HepG2 (cell line): ENCODE data around the gene MARF1. TPM values are rescaled to one million over a fixed set of nuclear protein-coding genes. Genes with fewer than 3 reads are reported as not detected.

Experiments used
- AHR ChIP-seq: IDR thresholded peaks from 2 replicates; pipeline ENCODE4 v1.6.1; 2018; ENCODE audit warnings: missing genetic modification reagents, missing compliant biosample characterization
- ARID2 ChIP-seq: sonication (generic); formaldehyde crosslinking; IDR thresholded peaks from 2 replicates; pipeline ENCODE4 v1.8.1; 2022; ENCODE audit warnings: mild to moderate bottlenecking, missing genetic modification reagents, borderline replicate concordance
- CREB1 ChIP-seq, 2 experiments: fragments of 450-650 bp in 1 of 2; IDR thresholded peaks; 2 replicates each; pipeline ENCODE4 v1.6.1; 2016 to 2017; ENCODE audit warnings: control low read depth in 1 of 2, mild to moderate bottlenecking in 1 of 2, missing compliant biosample characterization in 1 of 2, missing genetic modification characterization in 1 of 2
- IRF9 ChIP-seq: sonication (generic); formaldehyde crosslinking; IDR thresholded peaks from 2 replicates; pipeline ENCODE4 v1.8.0; 2022; ENCODE audit warnings: missing genetic modification reagents, mild to moderate bottlenecking, borderline replicate concordance
- MEF2D ChIP-seq: sonication (generic); formaldehyde crosslinking; IDR thresholded peaks from 2 replicates; pipeline ENCODE4 v1.5.1; 2020; ENCODE audit warnings: mild to moderate bottlenecking, missing genetic modification reagents
- NPAS2 ChIP-seq: sonication (generic); formaldehyde crosslinking; IDR thresholded peaks from 2 replicates; pipeline ENCODE4 v1.8.0; 2022; ENCODE audit warnings: mild to moderate bottlenecking, missing genetic modification reagents, borderline replicate concordance
- NR1H2 ChIP-seq: sonication (generic); formaldehyde crosslinking; IDR thresholded peaks from 2 replicates; pipeline ENCODE4 v1.8.1; 2022; ENCODE audit warnings: low read depth, missing genetic modification reagents, borderline replicate concordance
- POLR2AphosphoS5 ChIP-seq: IDR thresholded peaks from 2 replicates; pipeline ENCODE4 v1.6.1; 2012; ENCODE audit warnings: low read depth, low read length
- RBM39 ChIP-seq: fragments of 200-400 bp; formaldehyde crosslinking; IDR thresholded peaks from one replicate; pipeline ENCODE4 v1.6.1; 2018; ENCODE audit warnings: antibody characterized with exemption, mild to moderate bottlenecking, low read depth, low read length; ENCODE audit not compliant: poor library complexity, severe bottlenecking
- REST ChIP-seq, 2 experiments: IDR thresholded peaks; 2 replicates each; pipeline ENCODE4 v1.6.1; 2011 to 2012; ENCODE audit warnings: low read length in 2 of 2, borderline replicate concordance in 1 of 2, low read depth in 1 of 2, mild to moderate bottlenecking in 1 of 2, moderate library complexity in 1 of 2
- TGIF2 ChIP-seq: IDR thresholded peaks from 2 replicates; pipeline ENCODE4 v1.6.1; 2016; ENCODE audit warnings: control low read depth, missing compliant biosample characterization
- ZNF12 ChIP-seq: sonication (generic); formaldehyde crosslinking; IDR thresholded peaks from 2 replicates; pipeline ENCODE4 v1.5.0; 2020; ENCODE audit warnings: missing genetic modification reagents
- ZNF281 ChIP-seq: sonication (generic); formaldehyde crosslinking; IDR thresholded peaks from 2 replicates; pipeline ENCODE4 v1.4.0; 2020; ENCODE audit warnings: missing genetic modification reagents, borderline replicate concordance
- ZNF614 ChIP-seq: IDR thresholded peaks from 2 replicates; pipeline ENCODE4 v1.6.1; 2018; ENCODE audit warnings: missing biosample characterization, missing genetic modification reagents, inconsistent platforms, borderline replicate concordance
- ZNF616 ChIP-seq: sonication (generic); formaldehyde crosslinking; IDR thresholded peaks from 2 replicates; pipeline ENCODE4 v1.5.0; 2020; ENCODE audit warnings: low read depth, mild to moderate bottlenecking, missing genetic modification reagents
- ZNF660 ChIP-seq: sonication (generic); formaldehyde crosslinking; IDR thresholded peaks from 2 replicates; pipeline ENCODE4 v1.5.1; 2020; ENCODE audit warnings: mild to moderate bottlenecking, low read depth, missing genetic modification reagents, borderline replicate concordance
- ZNF83 ChIP-seq: sonication (generic); formaldehyde crosslinking; IDR thresholded peaks from 2 replicates; pipeline ENCODE4 v1.4.0; 2020; ENCODE audit warnings: missing genetic modification reagents, mild to moderate bottlenecking, borderline replicate concordance
- polyA plus RNA-seq, 8 experiments: library from polyadenylated mRNA; depleted of rRNA in 3 of 8; stranded (reverse) in 7 of 8; unstranded in 1 of 8; fragments of >200 nt; fragmentation: Illumina TruSeq in 4 of 8; extraction: Trizol in 4 of 8; gene quantifications; 2 replicates each; pipeline versions ENCODE4 v1.2.1 to v1.2.3, GENCODE V29; 2011 to 2016; ENCODE audit warnings: low read depth in 4 of 8, missing spikeins in 1 of 8, mixed read lengths in 1 of 8; ENCODE audit not compliant: insufficient read depth in 1 of 8
- total RNA-seq, 5 experiments: library from RNA; depleted of rRNA; stranded (reverse); fragments of >200 nt; fragmentation: Illumina TruSeq; extraction: Trizol; gene quantifications; 2 replicates each; pipeline ENCODE4 v1.2.3, GENCODE V29; 2016; ENCODE audit warnings: low read depth in 1 of 5
- TF ChIP-seq, protein P1 (sequence below): IDR thresholded peaks from 2 replicates; pipeline ENCODE4 v1.6.1; 2016; ENCODE audit warnings: mild to moderate bottlenecking

MARF1 gene
- total and polyA plus RNA-seq, 2 of the 13 experiments (the other 11 are each of a cell fraction or from before 2014, with no cell fraction given), result 8.7 to 20.7 TPM

DNA sequence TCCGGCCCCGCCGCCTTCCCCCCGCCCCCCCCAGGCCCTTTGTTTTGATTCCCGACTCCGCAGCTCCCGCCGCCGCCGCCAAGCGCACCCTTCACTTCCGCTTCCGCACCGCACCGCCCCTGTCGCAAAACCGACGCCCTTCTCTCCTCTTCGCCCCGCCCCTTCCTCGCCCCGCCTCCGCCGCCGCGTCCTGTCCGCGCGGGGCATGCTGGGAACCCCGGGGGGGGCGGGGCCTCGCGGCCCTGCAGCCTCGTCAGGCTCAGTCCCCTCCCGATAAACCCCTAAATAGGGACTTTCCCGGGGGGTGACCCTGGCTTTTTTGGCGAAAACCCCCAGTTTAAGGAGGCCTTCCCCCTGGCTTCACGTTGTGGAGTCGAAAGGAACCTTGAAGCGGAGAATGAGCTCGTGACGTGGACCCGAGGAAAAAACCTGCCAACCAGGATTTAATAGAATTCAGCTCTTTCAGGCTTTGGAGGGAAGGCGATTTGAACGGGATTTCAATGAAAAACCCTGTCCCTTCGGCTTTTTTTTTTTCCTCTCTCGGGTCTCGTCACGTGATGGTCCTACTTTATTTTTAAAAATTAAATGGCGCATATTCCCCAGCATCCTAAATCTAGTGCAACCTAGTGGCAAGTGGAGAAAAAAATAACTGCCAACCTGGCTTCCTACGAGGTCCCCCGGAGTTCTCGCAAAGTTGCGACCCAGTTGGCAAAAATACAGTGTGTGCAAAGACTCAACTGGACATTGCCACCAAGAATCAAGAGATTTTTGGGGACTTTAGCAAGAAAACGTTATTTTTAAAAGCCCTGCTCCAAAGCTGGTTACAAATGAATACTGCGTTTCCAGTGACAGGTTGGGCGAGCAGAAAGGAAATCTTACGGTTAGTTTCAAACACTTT, at the start of gene MARF1 (continued):
- TF ChIP-seq ZNF12 (CRISPR knock-in tag), result peak; percentile 33; the same call in 1 of the 2 replicates
- 0 out of 2 replicates have a peak, but pooled peaks have one; percentile 8 for TF ChIP-seq ZNF614 (CRISPR knock-in tag)
- TF ChIP-seq IRF9, result peak; percentile 10; the same call in 1 of the 2 replicates
- 0 out of 2 replicates have a peak, but pooled peaks have one; percentile 34 for TF ChIP-seq ZNF83 (CRISPR knock-in tag)
- TF ChIP-seq, protein P1, sequence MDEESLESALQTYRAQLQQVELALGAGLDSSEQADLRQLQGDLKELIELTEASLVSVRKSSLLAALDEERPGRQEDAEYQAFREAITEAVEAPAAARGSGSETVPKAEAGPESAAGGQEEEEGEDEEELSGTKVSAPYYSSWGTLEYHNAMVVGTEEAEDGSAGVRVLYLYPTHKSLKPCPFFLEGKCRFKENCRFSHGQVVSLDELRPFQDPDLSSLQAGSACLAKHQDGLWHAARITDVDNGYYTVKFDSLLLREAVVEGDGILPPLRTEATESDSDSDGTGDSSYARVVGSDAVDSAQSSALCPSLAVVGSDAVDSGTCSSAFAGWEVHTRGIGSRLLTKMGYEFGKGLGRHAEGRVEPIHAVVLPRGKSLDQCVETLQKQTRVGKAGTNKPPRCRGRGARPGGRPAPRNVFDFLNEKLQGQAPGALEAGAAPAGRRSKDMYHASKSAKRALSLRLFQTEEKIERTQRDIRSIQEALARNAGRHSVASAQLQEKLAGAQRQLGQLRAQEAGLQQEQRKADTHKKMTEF (CRISPR knock-in tag), result peak; percentile 86
- TF ChIP-seq NR1H2, result no peak
- TF ChIP-seq AHR (CRISPR knock-in tag), result 0 out of 2 replicates have a peak, but pooled peaks have one; percentile 3
- TF ChIP-seq ZNF281, result peak; percentile 51
- peak in 1 of 2 experiments; percentile 55; a peak in 1 of 4 replicates for TF ChIP-seq REST (IDR thresholded peaks at IDR 0.05; ENCODE audit: borderline replicate concordance in 1 of 2, low read depth in 1 of 2, low read length in 2 of 2)
- peak; percentile 86 for TF ChIP-seq ARID2 (CRISPR knock-in tag)
- peak; percentile 72 for TF ChIP-seq CREB1 (IDR thresholded peaks at IDR 0.05)
- no peak for TF ChIP-seq CREB1 (CRISPR knock-in tag; IDR thresholded peaks at IDR 0.05)
- peak; percentile 97 for TF ChIP-seq POLR2AphosphoS5
- peak; percentile 33; the same call in 1 of the 2 replicates for TF ChIP-seq MEF2D (CRISPR knock-in tag)
- TF ChIP-seq ZNF660 (CRISPR knock-in tag), result no peak
- TF ChIP-seq TGIF2 (CRISPR knock-in tag), result peak; percentile 35
- no peak for TF ChIP-seq NPAS2 (CRISPR knock-in tag)
- no peak for TF ChIP-seq ZNF616 (CRISPR knock-in tag)
- peak; percentile 98 for TF ChIP-seq RBM39
